Tibial nerve (tissue), 4 donors: ENCODE results near the gene HIPK2.

Source experiments
- EP300 ChIP-seq, 2 donors: sonication (generic); formaldehyde crosslinking; IDR thresholded peaks; one replicate each; pipeline ENCODE4 v1.6.1; 2017; ENCODE audit warnings: antibody characterized with exemption in 2 of 2, mild to moderate bottlenecking in 1 of 2
- TF ChIP-seq, protein P1 (sequence below), 5 experiments: fragments of 200-600 bp in 3 of 5; fragments of 450-650 bp in 2 of 5; sonication (generic) in 3 of 5; IDR thresholded peaks; one replicate each; pipeline ENCODE4 v1.5.1; 2016 to 2019; ENCODE audit warnings: antibody characterized with exemption in 5 of 5, mild to moderate bottlenecking in 3 of 5, moderate library complexity in 2 of 5

DNA sequence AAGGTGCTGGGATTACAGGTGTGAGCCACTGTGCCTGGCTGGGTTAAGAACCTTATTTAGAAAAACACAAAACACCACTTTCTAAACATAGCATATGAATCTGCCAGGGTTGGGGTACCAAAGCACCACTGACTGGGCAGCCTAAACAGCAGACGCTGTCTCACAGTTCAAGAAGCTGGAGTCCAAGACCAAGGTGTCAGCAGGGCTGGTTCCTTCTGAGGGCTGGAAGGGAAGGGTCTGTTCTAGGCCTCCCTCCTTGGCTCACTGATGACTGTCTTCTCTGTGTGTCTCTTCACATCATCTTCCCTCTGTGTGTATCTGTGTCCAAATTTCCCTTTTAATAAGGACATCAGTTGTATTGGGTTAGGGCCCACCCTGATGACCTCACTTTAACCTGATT is 49.6 kb downstream of the HIPK2 start:
- TF ChIP-seq, protein P1, sequence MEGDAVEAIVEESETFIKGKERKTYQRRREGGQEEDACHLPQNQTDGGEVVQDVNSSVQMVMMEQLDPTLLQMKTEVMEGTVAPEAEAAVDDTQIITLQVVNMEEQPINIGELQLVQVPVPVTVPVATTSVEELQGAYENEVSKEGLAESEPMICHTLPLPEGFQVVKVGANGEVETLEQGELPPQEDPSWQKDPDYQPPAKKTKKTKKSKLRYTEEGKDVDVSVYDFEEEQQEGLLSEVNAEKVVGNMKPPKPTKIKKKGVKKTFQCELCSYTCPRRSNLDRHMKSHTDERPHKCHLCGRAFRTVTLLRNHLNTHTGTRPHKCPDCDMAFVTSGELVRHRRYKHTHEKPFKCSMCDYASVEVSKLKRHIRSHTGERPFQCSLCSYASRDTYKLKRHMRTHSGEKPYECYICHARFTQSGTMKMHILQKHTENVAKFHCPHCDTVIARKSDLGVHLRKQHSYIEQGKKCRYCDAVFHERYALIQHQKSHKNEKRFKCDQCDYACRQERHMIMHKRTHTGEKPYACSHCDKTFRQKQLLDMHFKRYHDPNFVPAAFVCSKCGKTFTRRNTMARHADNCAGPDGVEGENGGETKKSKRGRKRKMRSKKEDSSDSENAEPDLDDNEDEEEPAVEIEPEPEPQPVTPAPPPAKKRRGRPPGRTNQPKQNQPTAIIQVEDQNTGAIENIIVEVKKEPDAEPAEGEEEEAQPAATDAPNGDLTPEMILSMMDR (IDR thresholded peaks at IDR 0.05): no peak
- no peak for TF ChIP-seq EP300 (IDR thresholded peaks at IDR 0.05)
